ENCODE results near the gene WASHC4.

Gene WASHC4

DNA sequence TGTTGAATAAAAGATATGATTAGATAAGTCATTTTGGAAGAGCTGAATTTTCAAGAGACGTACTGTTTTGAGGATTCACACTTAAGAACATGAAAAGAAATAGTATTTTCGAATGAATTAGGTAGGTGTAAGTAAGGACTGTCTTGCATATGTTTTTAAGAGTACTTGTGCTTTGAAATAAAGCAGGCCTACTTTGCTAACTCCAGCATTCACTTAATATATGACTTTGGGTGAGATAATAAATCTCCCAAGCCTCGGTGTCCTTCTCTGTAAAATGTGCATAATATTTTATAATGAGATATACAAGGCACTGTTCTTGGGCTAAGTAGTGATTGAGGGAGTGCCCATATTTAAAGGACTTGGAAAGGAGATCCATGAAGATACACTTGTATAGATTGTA is 54.6 kb downstream of the WASHC4 start:
- TF ChIP-seq CTCF (IDR thresholded peaks at IDR 0.05; ENCODE audit: low read depth, low read length): no peak
- H3K27me3 ChIP-seq (ENCODE audit: insufficient read depth, low read depth, severe bottlenecking): no peaks in the 10 kb centered on the region

GRCh38 chr12:105164068-105164467 is 56.5 kb downstream of the WASHC4 start:
- no peak for TF ChIP-seq CTCF (IDR thresholded peaks at IDR 0.05; ENCODE audit: low read depth, low read length)
- Histone ChIP-seq H3K27me3 (ENCODE audit: insufficient read depth, low read depth, severe bottlenecking) (no peaks in the 10 kb centered on the region), H3K4me3 (ENCODE audit: low read depth, low read length) (no peak overlapping the region), H3K27ac (no peak overlapping the region), H3K36me3 (peaks cover 7% of the 10 kb centered on the region; the same call in 1 of the 2 replicates), H3K9me3 (ENCODE audit: severe bottlenecking) (no peaks in the 10 kb centered on the region)
- DNase-seq: no peak

More for the DNA sequence above, 54.6 kb downstream of the WASHC4 start:
- no peak for DNase-seq
- Histone ChIP-seq H3K4me3 (ENCODE audit: low read depth, low read length) (no peak overlapping the region), H3K9me3 (ENCODE audit: severe bottlenecking) (no peaks in the 10 kb centered on the region), H3K36me3 (peaks cover 7% of the 10 kb centered on the region; the same call in 1 of the 2 replicates), H3K27ac (no peak overlapping the region)

DNA sequence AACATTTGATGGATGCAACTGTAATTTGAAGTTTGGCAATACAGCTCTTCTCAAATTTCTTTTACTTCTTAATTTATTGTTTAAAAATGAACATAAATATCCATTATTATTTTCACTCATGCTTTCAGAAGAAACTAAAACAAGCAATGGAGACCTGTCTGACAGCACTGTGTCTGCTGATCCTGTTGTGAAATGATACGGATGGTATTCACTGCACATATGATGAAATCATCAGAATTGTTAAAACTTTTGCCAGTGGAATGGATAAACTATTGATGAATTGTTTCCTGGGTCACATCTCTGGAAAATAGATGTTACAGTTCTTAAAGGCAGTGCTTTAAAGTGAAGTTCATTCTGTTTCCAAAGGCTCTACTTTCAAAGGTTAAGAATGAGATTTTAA is 59.2 kb downstream of the WASHC4 start:
- TF ChIP-seq CTCF (IDR thresholded peaks at IDR 0.05; ENCODE audit: low read depth, low read length): no peak
- Histone ChIP-seq H3K27me3 (ENCODE audit: insufficient read depth, low read depth, severe bottlenecking) (no peaks in the 10 kb centered on the region), H3K36me3 (peaks cover 3% of the 10 kb centered on the region; the same call in 1 of the 2 replicates), H3K9me3 (ENCODE audit: severe bottlenecking) (no peaks in the 10 kb centered on the region), H3K4me3 (ENCODE audit: low read depth, low read length) (no peak overlapping the region), H3K27ac (no peak overlapping the region)
- no peak for DNase-seq

DNA sequence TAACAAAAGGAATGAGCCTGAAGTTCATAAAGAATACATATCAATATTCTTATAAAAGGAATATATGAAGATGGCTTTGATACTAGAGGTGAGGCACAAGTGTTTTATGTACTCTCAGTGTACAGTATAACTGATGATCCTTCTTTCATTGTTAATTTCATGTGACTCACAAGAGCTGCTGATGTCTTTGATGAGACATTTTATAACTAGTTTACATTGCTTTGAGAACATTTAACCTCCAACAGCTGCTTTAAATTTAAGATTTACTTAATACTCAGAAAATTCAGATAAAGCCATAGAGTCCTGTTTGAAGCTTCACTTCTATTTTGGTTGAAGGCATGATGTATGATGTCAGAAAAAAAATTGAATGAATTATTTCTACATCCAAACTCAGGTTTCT is 59.8 kb downstream of the WASHC4 start:
- no peak for DNase-seq
- Histone ChIP-seq H3K27ac (no peak overlapping the region), H3K27me3 (ENCODE audit: insufficient read depth, low read depth, severe bottlenecking) (no peaks in the 10 kb centered on the region), H3K4me3 (ENCODE audit: low read depth, low read length) (no peak overlapping the region), H3K36me3 (peaks cover 3% of the 10 kb centered on the region; the same call in 1 of the 2 replicates), H3K9me3 (ENCODE audit: severe bottlenecking) (no peaks in the 10 kb centered on the region)
- TF ChIP-seq CTCF (IDR thresholded peaks at IDR 0.05; ENCODE audit: low read depth, low read length): no peak

- Histone ChIP-seq H3K27me3 (ENCODE audit: insufficient read depth, low read depth, severe bottlenecking) (no peaks in the 10 kb centered on the region), H3K9me3 (ENCODE audit: severe bottlenecking) (no peaks in the 10 kb centered on the region), H3K4me3 (ENCODE audit: low read depth, low read length) (no peak overlapping the region), H3K27ac (no peak overlapping the region), H3K36me3 (peaks cover 3% of the 10 kb centered on the region; the same call in 1 of the 2 replicates)
- TF ChIP-seq CTCF (IDR thresholded peaks at IDR 0.05; ENCODE audit: low read depth, low read length): no peak
- DNase-seq: no peak
These were observed 60.5 kb downstream of the WASHC4 start for GRCh38 chr12:105168006-105168405.

GRCh38 chr12:105170139-105170538 is 62.6 kb downstream of the WASHC4 start:
- no peaks in the 10 kb centered on the region for H3K9me3 ChIP-seq (ENCODE audit: severe bottlenecking)
- no peak overlapping the region for H3K27ac ChIP-seq
- H3K27me3 ChIP-seq (ENCODE audit: insufficient read depth, low read depth, severe bottlenecking): no peaks in the 10 kb centered on the region
- DNase-seq: no peak
- no peak overlapping the region for H3K4me3 ChIP-seq (ENCODE audit: low read depth, low read length)
- H3K36me3 ChIP-seq: peaks cover under 1% of the 10 kb centered on the region; the same call in 1 of the 2 replicates
- no peak for TF ChIP-seq CTCF (IDR thresholded peaks at IDR 0.05; ENCODE audit: low read depth, low read length)

All from WERI-Rb-1 (cell line).